Calu3 (cell line): ENCODE data around the gene GPX8. TPM values are rescaled to one million over a fixed set of nuclear protein-coding genes. Genes with fewer than 3 reads are reported as not detected.

ENCODE experiments used
- Bru-seq: library from RNA; stranded (reverse); fragments of 400-500 nt; gene quantifications from one replicate; lab custom pipeline; 2021; lab: Mats Ljungman, UMichigan
- BruChase-seq, 2 experiments: library from RNA; stranded (reverse); fragments of 400-500 nt; gene quantifications; one replicate each; lab custom pipeline; 2021; lab: Mats Ljungman, UMichigan
- BruUV-seq: library from RNA; stranded (reverse); fragments of 400-500 nt; replicated peaks from 2 replicates; lab custom pipeline; 2021; lab: Mats Ljungman, UMichigan
- CTCF ChIA-PET: fragments of 300-600 bp; sonication (Branson Sonifier 250); formaldehyde crosslinking; loops from one replicate; lab custom pipeline; 2022; ENCODE audit warnings: antibody characterized with exemption; lab: Charles Lee
- DNase-seq: peaks from one replicate; pipeline ENCODE4 v3.0.0; 2022
- H3K27ac Mint-ChIP-seq: one replicate; pipeline ENCODE4 v1.8.0; 2022; ENCODE audit warnings: mixed read lengths; ENCODE audit not compliant: unreplicated experiment
- H3K27me3 Mint-ChIP-seq: one replicate; pipeline ENCODE4 v1.8.0; 2022; ENCODE audit warnings: mixed read lengths; ENCODE audit not compliant: unreplicated experiment
- H3K36me3 Mint-ChIP-seq: one replicate; pipeline ENCODE4 v1.8.0; 2022; ENCODE audit warnings: mild to moderate bottlenecking, moderate library complexity, mixed read lengths; ENCODE audit not compliant: insufficient read depth, unreplicated experiment
- H3K4me1 Mint-ChIP-seq: one replicate; pipeline ENCODE4 v1.8.0; 2022; ENCODE audit warnings: mild to moderate bottlenecking, low read depth, mixed read lengths; ENCODE audit not compliant: unreplicated experiment
- H3K4me3 Mint-ChIP-seq: one replicate; pipeline ENCODE4 v1.8.0; 2022; ENCODE audit warnings: mild to moderate bottlenecking, low read depth, moderate library complexity, mixed read lengths; ENCODE audit not compliant: unreplicated experiment
- H3K9me3 Mint-ChIP-seq: one replicate; pipeline ENCODE4 v1.8.0; 2022; ENCODE audit warnings: low read depth, mixed read lengths; ENCODE audit not compliant: unreplicated experiment
- CTCF ChIP-seq: fragments of 200-600 bp; IDR thresholded peaks from one replicate; pipeline ENCODE4 v1.8.0; 2022; ENCODE audit warnings: antibody characterized with exemption; ENCODE audit not compliant: unreplicated experiment
- intact Hi-C: fragments of 100-400 bp; cut with micrococcal nuclease; formaldehyde crosslinking; loops from one replicate; pipeline ENCODE4 v1.10.0; 2022; ENCODE audit not compliant: unreplicated experiment
- long read RNA-seq: library from polyadenylated mRNA; stranded (forward); transcript quantifications from one replicate; pipeline ENCODE4 v2.0.0, GENCODE V29; 2022
- total RNA-seq: library from RNA; stranded (reverse); gene quantifications from 2 replicates; pipeline ENCODE4 v1.2.3, GENCODE V29; 2022

GPX8 gene
- total RNA-seq = 17.8 and 25.9 TPM in 2 replicates
- Bru-seq, nascent RNA = percentile 64 among the genes with signal in this experiment
- BruChase-seq, experiment 1, labeled RNA remaining after a 6-hour chase = percentile 93 among the genes with signal in this experiment
- BruChase-seq, experiment 2, labeled RNA remaining after a 2-hour chase = percentile 89 among the genes with signal in this experiment
- long read RNA-seq, transcript GPX8-203 (3 exons, 1,411 nt) = major isoform, 15 of 24 reads
- long read RNA-seq, partial matches to known transcripts = 0 of 24 reads
- long read RNA-seq, other reads (novel, unspliced or antisense) = 1 of 24 reads

- Mint-ChIP-seq H3K4me3 (peak within 1 kb of the TSS; percentile 76), H3K27me3 (no peaks in the 10 kb centered on the region), H3K4me1 (peaks cover 6% of the 10 kb centered on the region), H3K9me3 (no peaks in the 10 kb centered on the region), H3K36me3 (peaks cover 19% of the 10 kb centered on the region), H3K27ac (peak within 1 kb of the TSS; percentile 72)
- intact Hi-C loops = loop anchor here (1.0 kb wide), 1 partner anchor 254 kb away; no protein-coding TSS in a partner anchor
- BruUV-seq = no TSS peak
- TF ChIP-seq CTCF = peak; percentile 36
- DNase-seq = peak; percentile 41
- CTCF ChIA-PET = interaction anchor here (0.6 to 1.6 kb wide), 15 partner anchors 12 to 635 kb away, joined by 3 to 35 read pairs (median 4); no protein-coding TSS in a partner anchor
Observed at GRCh38 chr5:55159763-55160492, at the start of gene GPX8. Gene GPX8, plus strand, starts transcription at chr5:55160171. Its CDS starts 22 bp downstream, at chr5:55160193.

GRCh38 chr5:55110217-55110616 is 49.8 kb upstream of the GPX8 start:
- H3K4me1 Mint-ChIP-seq = no peaks in the 10 kb centered on the region
- TF ChIP-seq CTCF = no peak
- no peaks in the 10 kb centered on the region for H3K36me3 Mint-ChIP-seq
- no TSS peak for BruUV-seq
- intact Hi-C loops = no loop called here
- H3K27ac Mint-ChIP-seq = no peak overlapping the region
- no peaks in the 10 kb centered on the region for H3K9me3 Mint-ChIP-seq
- no peak overlapping the region for H3K4me3 Mint-ChIP-seq
- peaks cover 61% of the 10 kb centered on the region for H3K27me3 Mint-ChIP-seq
- DNase-seq = no peak
- CTCF ChIA-PET = no interaction called here

GRCh38 chr5:55113327-55113726 is 46.6 kb upstream of the GPX8 start:
- DNase-seq = no peak
- H3K36me3 Mint-ChIP-seq = no peaks in the 10 kb centered on the region
- H3K9me3 Mint-ChIP-seq = no peaks in the 10 kb centered on the region
- no peak for TF ChIP-seq CTCF
- intact Hi-C loops = no loop called here
- CTCF ChIA-PET = no interaction called here
- no peak overlapping the region for H3K4me3 Mint-ChIP-seq
- no peaks in the 10 kb centered on the region for H3K4me1 Mint-ChIP-seq
- H3K27ac Mint-ChIP-seq = no peak overlapping the region
- peaks cover 73% of the 10 kb centered on the region for H3K27me3 Mint-ChIP-seq
- no TSS peak for BruUV-seq

- no peak for TF ChIP-seq CTCF
- Mint-ChIP-seq H3K4me1 (no peaks in the 10 kb centered on the region), H3K4me3 (no peak overlapping the region), H3K9me3 (no peaks in the 10 kb centered on the region), H3K27me3 (peaks cover 71% of the 10 kb centered on the region), H3K36me3 (no peaks in the 10 kb centered on the region), H3K27ac (no peak overlapping the region)
- no TSS peak for BruUV-seq
- CTCF ChIA-PET = no interaction called here
- intact Hi-C loops = no loop called here
- no peak for DNase-seq
Observed at GRCh38 chr5:55114061-55114460, 45.9 kb upstream of the GPX8 start.
